Smooth muscle cell (in vitro differentiated cells): ENCODE results near the gene GPR63. TPM values are rescaled to one million over a fixed set of nuclear protein-coding genes. Genes with fewer than 3 reads are reported as not detected.

Source experiments
- DNase-seq: peaks from one replicate; lab custom pipeline; 2025; ENCODE audit not compliant: unreplicated experiment; lab: John Stamatoyannopoulos, UW
- H2AFZ ChIP-seq: fragments of 200-600 bp; sonication (generic); 2 replicates; pipeline ENCODE4 v1.6.0; 2016; ENCODE audit warnings: antibody characterized with exemption, low read depth, mild to moderate bottlenecking
- H3F3A ChIP-seq: fragments of 200-600 bp; sonication (generic); 2 replicates; pipeline ENCODE4 v1.6.0; 2017; ENCODE audit warnings: antibody characterized with exemption, low read depth
- H3K27ac ChIP-seq: fragments of 200-600 bp; sonication (generic); 2 replicates; pipeline ENCODE4 v1.5.1; 2016; ENCODE audit warnings: low read depth, mild to moderate bottlenecking
- H3K27me3 ChIP-seq: fragments of 200-600 bp; sonication (generic); 2 replicates; pipeline ENCODE4 v1.6.1; 2016; ENCODE audit warnings: low read depth, mild to moderate bottlenecking
- H3K36me3 ChIP-seq: fragments of 200-600 bp; sonication (generic); 2 replicates; pipeline ENCODE4 v1.5.1; 2016; ENCODE audit warnings: low read depth
- H3K4me1 ChIP-seq: fragments of 200-600 bp; sonication (generic); 2 replicates; pipeline ENCODE4 v1.5.1; 2016; ENCODE audit warnings: low read depth
- H3K4me2 ChIP-seq: fragments of 200-600 bp; sonication (generic); 2 replicates; pipeline ENCODE4 v1.6.0; 2016; ENCODE audit warnings: mild to moderate bottlenecking
- H3K4me3 ChIP-seq: fragments of 200-600 bp; sonication (generic); 2 replicates; pipeline ENCODE4 v1.5.1; 2016; ENCODE audit warnings: mild to moderate bottlenecking
- H3K79me2 ChIP-seq: fragments of 200-600 bp; sonication (generic); 2 replicates; pipeline ENCODE4 v1.6.0; 2016; ENCODE audit warnings: low read depth, mild to moderate bottlenecking
- H3K9ac ChIP-seq: fragments of 200-600 bp; sonication (generic); 2 replicates; pipeline ENCODE4 v1.6.0; 2016; ENCODE audit warnings: low read depth
- H3K9me3 ChIP-seq: fragments of 200-600 bp; sonication (generic); replicated peaks from 2 replicates; pipeline ENCODE4 v1.5.1; 2016; ENCODE audit warnings: low read depth
- H4K20me1 ChIP-seq: fragments of 200-600 bp; sonication (generic); 2 replicates; pipeline ENCODE4 v1.6.0; 2016; ENCODE audit warnings: low read depth
- WGBS: methylation state at CpG from one replicate; pipeline ENCODE4 v1.1.7; 2016; ENCODE audit warnings: low lambda C conversion rate; 5-methylcytosine and 5-hydroxymethylcytosine counted together
- polyA plus RNA-seq: library from polyadenylated mRNA; unstranded; fragments of >200 nt; fragmentation: Nextera tagmentation; extraction: Ambion mirVana; gene quantifications from 2 replicates; pipeline ENCODE4 v1.2.1, GENCODE V29; 2016
- total RNA-seq: library from RNA; depleted of rRNA; stranded (reverse); fragments of >200 nt; gene quantifications from 2 replicates; pipeline ENCODE4 v1.2.3, GENCODE V29; 2014
- TF ChIP-seq, protein P1 (sequence below): fragments of 200-600 bp; sonication (generic); IDR thresholded peaks from 2 replicates; pipeline ENCODE4 v1.5.1; 2017; ENCODE audit warnings: borderline replicate concordance, mild to moderate bottlenecking, antibody characterized with exemption; ENCODE audit not compliant: insufficient read depth, poor library complexity, severe bottlenecking

GPR63 gene
- total and polyA plus RNA-seq, 2 experiments from 2014 or later: 0.56 to 4.4 TPM

DNA sequence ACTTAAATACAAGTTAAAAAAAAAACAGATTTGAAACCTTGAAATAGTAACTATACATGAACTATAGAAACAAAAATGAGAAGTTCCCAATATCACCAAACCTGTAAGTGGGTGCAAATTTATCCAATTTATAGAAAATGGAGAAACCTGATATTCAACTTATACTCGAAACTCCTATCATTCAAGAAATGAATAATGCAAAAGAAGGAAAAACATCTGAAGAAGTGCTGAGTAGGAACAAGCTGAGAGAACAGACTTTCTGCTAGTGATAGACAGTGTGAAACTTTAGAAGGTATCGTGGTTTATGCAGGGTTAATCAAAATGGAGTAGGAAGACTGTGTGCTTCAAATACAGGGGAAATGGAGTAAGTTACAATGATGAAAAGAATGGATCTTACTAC, 4.5 kb downstream of the GPR63 start:
- Histone ChIP-seq H3K4me2 (no peak overlapping the region), H4K20me1 (peaks cover 18% of the 10 kb centered on the region), H3K36me3 (no peaks in the 10 kb centered on the region), H3K27me3 (no peaks in the 10 kb centered on the region), H3K79me2 (peaks cover 17% of the 10 kb centered on the region), H3K27ac (no peak overlapping the region), H3K4me1 (peaks cover 29% of the 10 kb centered on the region), H3K9ac (no peak overlapping the region), H2AFZ (no peak overlapping the region), H3K4me3 (no peak overlapping the region), H3K9me3 (no peaks in the 10 kb centered on the region), H3F3A (no peaks in the 10 kb centered on the region)
- TF ChIP-seq, protein P1, sequence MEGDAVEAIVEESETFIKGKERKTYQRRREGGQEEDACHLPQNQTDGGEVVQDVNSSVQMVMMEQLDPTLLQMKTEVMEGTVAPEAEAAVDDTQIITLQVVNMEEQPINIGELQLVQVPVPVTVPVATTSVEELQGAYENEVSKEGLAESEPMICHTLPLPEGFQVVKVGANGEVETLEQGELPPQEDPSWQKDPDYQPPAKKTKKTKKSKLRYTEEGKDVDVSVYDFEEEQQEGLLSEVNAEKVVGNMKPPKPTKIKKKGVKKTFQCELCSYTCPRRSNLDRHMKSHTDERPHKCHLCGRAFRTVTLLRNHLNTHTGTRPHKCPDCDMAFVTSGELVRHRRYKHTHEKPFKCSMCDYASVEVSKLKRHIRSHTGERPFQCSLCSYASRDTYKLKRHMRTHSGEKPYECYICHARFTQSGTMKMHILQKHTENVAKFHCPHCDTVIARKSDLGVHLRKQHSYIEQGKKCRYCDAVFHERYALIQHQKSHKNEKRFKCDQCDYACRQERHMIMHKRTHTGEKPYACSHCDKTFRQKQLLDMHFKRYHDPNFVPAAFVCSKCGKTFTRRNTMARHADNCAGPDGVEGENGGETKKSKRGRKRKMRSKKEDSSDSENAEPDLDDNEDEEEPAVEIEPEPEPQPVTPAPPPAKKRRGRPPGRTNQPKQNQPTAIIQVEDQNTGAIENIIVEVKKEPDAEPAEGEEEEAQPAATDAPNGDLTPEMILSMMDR: no peak
- WGBS: 98% methylated on average over 2 of the region's 2 CpGs
- DNase-seq: no peak

DNA sequence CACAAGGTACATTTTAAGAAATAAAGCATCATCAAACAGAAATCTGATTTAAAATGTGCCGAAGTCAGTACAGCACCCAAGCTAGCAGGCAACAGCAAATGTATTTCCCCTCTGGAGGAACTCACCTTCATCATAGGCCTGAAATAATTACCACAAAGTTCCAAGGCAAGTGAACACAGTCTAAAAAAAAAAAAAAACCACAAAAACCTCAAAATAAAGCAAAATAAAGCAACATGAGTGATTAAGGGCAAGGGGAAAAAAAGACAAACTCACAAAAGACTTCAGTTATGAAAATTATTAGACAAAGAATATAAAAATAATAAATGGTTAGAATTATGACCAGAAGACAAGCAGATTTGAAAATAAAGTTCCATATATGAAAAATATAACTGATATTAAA, 10.4 kb downstream of the GPR63 start:
- H3F3A ChIP-seq: no peaks in the 10 kb centered on the region
- H3K4me3 ChIP-seq: no peak overlapping the region
- H3K4me2 ChIP-seq: no peak overlapping the region
- TF ChIP-seq, protein P1: no peak
- DNase-seq: no peak
- no peak overlapping the region for H3K27ac ChIP-seq
- no peaks in the 10 kb centered on the region for H3K36me3 ChIP-seq
- no peak overlapping the region for H3K9ac ChIP-seq
- no peaks in the 10 kb centered on the region for H3K79me2 ChIP-seq
- no peak overlapping the region for H2AFZ ChIP-seq
- no peaks in the 10 kb centered on the region for H3K4me1 ChIP-seq
- WGBS: 96% methylated on average over 1 of the region's 1 CpG
- H3K27me3 ChIP-seq: no peaks in the 10 kb centered on the region
- H4K20me1 ChIP-seq: no peaks in the 10 kb centered on the region
- no peaks in the 10 kb centered on the region for H3K9me3 ChIP-seq

DNA sequence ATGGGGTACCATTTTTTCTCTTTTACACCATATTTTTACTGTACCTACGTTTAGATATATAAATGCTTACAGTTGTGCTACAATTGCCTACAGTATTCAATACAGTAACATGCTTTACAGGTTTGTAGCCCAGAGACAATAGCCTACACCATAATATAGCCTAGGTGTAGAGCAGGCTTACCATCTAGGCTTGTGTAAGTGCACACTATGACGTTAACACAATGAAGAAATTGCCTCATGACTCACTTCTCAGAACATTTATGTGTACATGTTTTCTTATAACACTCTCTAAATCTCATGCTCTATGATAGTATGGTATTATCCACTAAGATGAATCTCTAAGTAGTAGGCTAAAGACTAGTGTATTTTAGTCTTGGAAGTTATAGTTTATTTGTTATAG, 13.5 kb downstream of the GPR63 start:
- no peaks in the 10 kb centered on the region for H3K9me3 ChIP-seq
- no peaks in the 10 kb centered on the region for H3K27me3 ChIP-seq
- TF ChIP-seq, protein P1: no peak
- no peak overlapping the region for H3K27ac ChIP-seq
- H3F3A ChIP-seq: no peaks in the 10 kb centered on the region
- no peak overlapping the region for H3K9ac ChIP-seq
- H3K4me2 ChIP-seq: no peak overlapping the region
- no peak for DNase-seq
- H3K4me1 ChIP-seq: no peaks in the 10 kb centered on the region
- no peaks in the 10 kb centered on the region for H4K20me1 ChIP-seq
- H3K36me3 ChIP-seq: no peaks in the 10 kb centered on the region
- H2AFZ ChIP-seq: no peak overlapping the region
- no peak overlapping the region for H3K4me3 ChIP-seq
- H3K79me2 ChIP-seq: no peaks in the 10 kb centered on the region
- WGBS: 88% methylated on average over 2 of the region's 2 CpGs

DNA sequence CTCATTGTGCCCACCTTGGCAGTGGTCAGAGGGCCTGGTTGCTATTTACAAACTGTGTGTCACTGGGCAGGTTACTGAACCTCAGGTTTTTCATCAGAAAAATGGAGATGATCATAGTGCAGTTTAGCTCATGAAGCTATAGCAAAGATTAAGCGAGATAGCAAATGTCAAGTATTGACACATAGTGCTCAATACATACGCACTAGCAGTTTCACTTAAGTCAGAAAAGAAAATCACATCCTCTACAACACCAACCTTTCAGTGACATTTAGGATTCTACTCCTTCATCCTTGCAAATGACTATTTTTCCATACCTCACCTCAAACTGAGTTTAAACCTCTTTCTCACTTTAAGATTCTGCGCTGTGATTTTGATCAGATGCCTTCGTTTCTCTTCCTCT, 16.2 kb downstream of the GPR63 start:
- Histone ChIP-seq H3K9me3 (no peaks in the 10 kb centered on the region), H2AFZ (no peak overlapping the region), H3K4me3 (no peak overlapping the region), H3K36me3 (no peaks in the 10 kb centered on the region), H4K20me1 (no peaks in the 10 kb centered on the region), H3F3A (peaks cover 14% of the 10 kb centered on the region), H3K27me3 (no peaks in the 10 kb centered on the region), H3K4me2 (no peak overlapping the region), H3K27ac (no peak overlapping the region), H3K9ac (no peak overlapping the region), H3K79me2 (no peaks in the 10 kb centered on the region), H3K4me1 (peaks cover 12% of the 10 kb centered on the region)
- TF ChIP-seq, protein P1: no peak
- no peak for DNase-seq
- WGBS: 98% methylated on average over 4 of the region's 4 CpGs
